A204.1 (cell line): Measurements from ENCODE around the gene MYO7A.

Experiments
- FAIRE-seq: peaks from 2 replicates; lab custom pipeline; 2012; peaks lifted over from hg19 to GRCh38; lab: Jason Lieb, UNC

MYO7A gene

GRCh38 chr11:77147036-77147315, 18.9 kb downstream of the MYO7A start:
- FAIRE-seq, result no peak

DNA sequence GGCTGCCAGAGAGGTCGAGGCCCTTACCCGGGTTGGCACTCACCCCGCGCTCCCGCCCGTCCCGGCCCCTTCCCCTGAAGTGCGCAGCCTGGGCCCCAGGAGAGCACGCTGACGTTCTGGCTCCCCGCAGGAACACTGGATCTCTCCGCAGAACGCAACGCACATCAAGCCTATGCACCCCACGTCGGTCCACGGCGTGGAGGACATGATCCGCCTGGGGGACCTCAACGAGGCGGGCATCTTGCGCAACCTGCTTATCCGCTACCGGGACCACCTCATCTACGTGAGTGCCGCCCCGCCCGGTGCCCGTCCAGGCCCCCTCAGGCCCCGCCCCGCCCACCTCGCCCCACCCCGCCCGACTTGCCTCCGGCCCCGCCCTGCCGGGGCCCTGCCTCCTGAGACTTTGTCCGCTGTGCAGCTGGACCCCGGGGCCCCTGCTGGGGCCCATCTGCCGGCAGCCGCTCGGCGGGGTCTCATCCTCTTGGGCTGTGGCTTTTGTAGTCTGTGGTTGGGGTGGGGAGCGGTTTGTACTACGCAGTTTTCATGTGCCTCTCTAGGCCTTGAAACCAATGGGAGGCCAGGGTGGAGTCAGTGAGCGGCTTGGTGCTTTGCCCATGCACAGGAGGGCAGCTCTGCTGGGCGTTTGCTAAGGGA, 19.7 kb downstream of the MYO7A start:
- no peak for FAIRE-seq

GRCh38 chr11:77148963-77149715, 21.1 kb downstream of the MYO7A start:
- FAIRE-seq, result no peak

- no peak for FAIRE-seq
These were observed 21.8 kb downstream of the MYO7A start for GRCh38 chr11:77149716-77150392.

- FAIRE-seq, result no peak
These were observed 22.8 kb downstream of the MYO7A start for GRCh38 chr11:77150836-77151235.

- no peak for FAIRE-seq
These were observed 23.9 kb downstream of the MYO7A start for GRCh38 chr11:77151804-77152509.

- no peak for FAIRE-seq
These were observed 24.8 kb downstream of the MYO7A start for GRCh38 chr11:77152846-77153245.

GRCh38 chr11:77153276-77154185, 25.5 kb downstream of the MYO7A start:
- no peak for FAIRE-seq

- no peak for FAIRE-seq
These were observed 26.5 kb downstream of the MYO7A start for GRCh38 chr11:77154381-77155081.

DNA sequence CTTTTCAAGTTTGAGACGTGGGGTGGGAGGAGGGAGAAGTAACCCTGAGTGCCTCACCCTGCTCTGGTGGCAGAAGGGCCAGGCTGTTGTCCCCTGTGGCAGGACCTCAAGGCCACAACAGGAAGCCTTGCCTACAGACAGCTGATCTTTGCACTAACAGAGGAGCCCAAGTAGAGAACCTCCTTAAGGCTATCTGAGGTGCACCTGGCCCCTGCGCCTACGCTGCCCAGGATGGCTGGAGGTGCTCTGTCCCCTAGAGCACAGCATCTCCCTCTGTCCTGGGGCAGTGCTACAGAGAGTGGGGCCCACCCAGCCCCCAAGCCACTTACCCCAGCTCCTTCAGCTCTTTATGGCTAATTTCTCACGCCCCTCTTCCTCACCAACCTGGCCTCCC, 27.0 kb downstream of the MYO7A start:
- no peak for FAIRE-seq

DNA sequence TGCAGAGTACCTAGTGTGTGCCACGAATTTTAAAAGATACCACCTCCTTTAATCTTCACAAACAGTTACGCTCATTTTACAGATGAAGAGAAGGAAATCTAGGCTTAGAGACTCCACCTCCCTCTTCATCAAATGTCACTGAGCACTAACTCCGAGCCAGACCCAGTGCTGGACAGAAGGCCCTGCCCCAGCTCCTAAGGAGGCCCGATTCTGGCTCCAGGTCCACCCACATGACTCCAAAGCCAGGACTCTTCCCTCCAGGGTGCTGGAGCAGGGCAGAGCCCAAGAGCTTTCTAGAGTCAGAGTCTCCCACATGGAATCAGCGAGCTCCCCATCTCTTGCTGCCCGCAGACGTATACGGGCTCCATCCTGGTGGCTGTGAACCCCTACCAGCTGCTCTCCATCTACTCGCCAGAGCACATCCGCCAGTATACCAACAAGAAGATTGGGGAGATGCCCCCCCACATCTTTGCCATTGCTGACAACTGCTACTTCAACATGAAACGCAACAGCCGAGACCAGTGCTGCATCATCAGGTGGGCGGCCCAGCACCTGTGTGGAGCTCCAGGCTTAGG, 27.6 kb downstream of the MYO7A start:
- no peak for FAIRE-seq

DNA sequence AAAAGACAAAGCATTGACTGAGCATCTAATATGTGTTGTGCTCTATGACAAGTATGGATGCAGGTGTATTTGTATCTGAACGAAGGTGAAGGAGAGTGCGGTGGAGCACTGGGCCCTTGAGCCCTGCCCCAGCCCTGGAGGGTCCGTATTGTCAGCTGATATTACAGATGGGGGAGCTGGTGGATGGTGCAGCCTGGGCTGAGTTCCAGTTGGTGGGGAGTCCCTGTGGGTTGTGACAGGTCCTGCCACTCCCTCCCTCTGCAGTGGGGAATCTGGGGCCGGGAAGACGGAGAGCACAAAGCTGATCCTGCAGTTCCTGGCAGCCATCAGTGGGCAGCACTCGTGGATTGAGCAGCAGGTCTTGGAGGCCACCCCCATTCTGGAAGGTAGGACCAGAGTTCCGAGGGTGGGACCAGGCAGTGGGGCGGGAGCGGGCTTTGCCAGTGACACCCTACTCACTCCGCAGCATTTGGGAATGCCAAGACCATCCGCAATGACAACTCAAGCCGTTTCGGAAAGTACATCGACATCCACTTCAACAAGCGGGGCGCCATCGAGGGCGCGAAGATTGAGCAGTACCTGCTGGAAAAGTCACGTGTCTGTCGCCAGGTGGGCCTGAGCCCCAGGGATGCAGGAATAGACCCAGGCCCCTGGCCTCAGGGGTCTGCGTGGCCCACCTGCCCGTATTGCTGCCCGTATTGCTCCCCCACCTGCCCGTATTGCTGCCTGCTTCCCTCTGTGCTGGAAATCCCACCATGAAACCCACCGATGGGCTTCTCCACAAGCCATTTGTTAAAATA, 28.6 kb downstream of the MYO7A start:
- FAIRE-seq, result no peak

DNA sequence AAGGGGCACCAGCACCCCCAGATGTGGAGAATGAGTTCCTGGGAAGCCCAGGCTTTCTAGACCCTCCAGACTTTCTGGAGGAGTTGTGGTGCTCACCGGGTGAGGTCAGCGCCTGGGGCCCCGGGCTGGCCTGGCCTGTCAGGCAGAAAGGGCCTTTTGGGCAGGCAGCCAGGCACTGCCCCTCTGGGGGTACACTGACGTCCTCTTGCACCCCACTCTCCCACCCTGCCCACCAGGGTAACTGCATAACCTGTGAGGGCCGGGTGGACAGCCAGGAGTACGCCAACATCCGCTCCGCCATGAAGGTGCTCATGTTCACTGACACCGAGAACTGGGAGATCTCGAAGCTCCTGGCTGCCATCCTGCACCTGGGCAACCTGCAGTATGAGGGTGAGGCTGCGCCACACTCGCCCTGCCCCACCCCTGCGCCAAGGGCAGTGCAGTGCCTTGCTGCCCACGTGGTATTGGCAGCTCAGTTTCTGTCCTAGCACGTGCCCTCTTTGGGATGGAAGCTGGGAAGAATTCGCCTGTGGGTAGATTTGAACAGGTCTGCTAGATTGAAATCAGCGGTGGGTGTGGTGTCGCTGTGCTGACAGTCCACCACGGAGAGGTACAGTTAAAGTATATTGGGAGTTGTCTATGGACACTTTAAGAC, 30.1 kb downstream of the MYO7A start:
- no peak for FAIRE-seq

GRCh38 chr11:77159219-77159936, 31.3 kb downstream of the MYO7A start:
- no peak for FAIRE-seq

DNA sequence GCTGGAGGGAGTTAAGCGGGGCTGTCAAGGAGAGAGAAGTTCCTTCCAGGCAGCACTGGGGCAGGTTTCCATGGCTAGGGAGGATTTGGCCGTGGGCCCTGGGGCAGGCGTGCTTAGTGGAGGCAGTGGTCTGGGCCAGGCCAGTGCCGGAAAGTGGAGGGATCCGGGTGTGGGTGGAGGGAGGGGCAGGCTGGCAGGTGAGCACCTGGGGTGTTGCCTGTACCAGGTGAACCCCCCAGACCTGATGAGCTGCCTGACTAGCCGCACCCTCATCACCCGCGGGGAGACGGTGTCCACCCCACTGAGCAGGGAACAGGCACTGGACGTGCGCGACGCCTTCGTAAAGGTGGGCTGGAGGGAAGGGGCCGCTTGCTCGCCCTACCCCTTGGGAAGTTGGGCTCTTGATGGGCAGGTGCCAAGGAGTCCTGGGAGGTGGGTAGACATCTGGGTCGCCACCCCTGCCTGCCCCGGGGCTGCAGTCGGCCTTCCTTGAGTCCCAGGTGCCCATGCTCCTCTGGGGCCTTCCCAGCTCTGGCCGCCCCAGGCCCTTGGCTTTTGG, 32.0 kb downstream of the MYO7A start:
- no peak for FAIRE-seq

DNA sequence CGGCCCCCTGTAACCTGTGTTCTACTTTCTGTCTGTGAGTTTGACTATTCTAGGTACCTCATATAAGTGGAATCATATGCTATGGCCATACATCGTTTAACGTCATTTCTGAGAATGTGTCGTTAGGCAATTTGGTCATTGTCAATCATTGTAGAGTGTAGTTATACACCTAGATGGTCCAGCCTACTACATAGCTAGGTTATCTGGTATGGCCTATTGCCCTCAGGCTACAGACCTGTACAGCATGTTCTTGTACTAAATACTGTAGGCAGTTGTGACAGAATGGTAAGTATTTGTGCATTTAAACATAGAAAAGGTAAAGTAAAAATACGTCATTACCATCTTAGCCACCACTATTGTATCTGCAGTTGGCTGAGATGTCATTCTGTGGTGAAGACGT, 35.2 kb downstream of the MYO7A start:
- FAIRE-seq, result no peak

DNA sequence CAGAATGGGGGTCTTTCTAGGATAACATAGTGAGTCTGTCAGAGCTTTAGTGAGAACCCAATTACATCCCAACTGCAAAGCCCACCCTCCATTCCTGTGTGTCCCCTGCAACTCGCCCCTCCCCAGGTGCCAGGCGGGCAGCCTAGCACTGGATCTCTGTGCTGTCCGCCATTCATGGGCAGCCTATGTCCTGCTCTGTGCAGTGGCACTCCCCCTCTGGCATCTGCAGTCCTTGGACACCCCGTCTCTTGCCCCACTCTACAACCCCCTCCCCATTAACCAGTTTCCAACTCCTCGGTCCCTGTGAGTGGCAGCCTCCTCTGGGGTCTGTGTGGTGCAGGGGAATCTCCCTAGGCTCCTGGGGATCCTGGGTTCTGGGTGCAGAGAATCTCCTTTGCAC, 37.0 kb downstream of the MYO7A start:
- FAIRE-seq, result no peak

DNA sequence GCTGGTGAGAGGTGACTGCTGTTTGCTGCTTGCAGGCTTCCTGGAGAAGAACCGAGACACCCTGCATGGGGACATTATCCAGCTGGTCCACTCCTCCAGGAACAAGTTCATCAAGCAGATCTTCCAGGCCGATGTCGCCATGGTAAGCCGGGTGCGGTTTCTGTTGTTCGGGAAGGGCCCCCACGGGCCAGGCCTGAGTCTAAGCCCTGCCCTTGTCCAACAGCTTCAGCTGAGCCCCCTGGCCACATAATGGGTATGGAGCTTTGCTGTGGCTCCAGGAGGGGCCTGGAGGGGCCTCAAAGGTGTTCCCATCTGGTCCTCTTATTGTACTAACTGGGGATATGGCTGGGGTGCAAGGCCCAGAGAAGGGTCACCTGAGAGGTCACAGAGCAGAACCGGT, 38.0 kb downstream of the MYO7A start:
- no peak for FAIRE-seq
